HS-27A (cell line): ENCODE results near the gene GPR17.

Source experiments
- DNase-seq: peaks from one replicate; pipeline ENCODE4 v3.0.0-alpha.2; 2012; ENCODE audit warnings: low read depth, missing footprints

Gene GPR17

GRCh38 chr2:127614731-127615130 lies 31.2 kb upstream of the GPR17 start:
- DNase-seq, result no peak

- no peak for DNase-seq
Observed at GRCh38 chr2:127615511-127616166, 30.3 kb upstream of the GPR17 start.

DNA sequence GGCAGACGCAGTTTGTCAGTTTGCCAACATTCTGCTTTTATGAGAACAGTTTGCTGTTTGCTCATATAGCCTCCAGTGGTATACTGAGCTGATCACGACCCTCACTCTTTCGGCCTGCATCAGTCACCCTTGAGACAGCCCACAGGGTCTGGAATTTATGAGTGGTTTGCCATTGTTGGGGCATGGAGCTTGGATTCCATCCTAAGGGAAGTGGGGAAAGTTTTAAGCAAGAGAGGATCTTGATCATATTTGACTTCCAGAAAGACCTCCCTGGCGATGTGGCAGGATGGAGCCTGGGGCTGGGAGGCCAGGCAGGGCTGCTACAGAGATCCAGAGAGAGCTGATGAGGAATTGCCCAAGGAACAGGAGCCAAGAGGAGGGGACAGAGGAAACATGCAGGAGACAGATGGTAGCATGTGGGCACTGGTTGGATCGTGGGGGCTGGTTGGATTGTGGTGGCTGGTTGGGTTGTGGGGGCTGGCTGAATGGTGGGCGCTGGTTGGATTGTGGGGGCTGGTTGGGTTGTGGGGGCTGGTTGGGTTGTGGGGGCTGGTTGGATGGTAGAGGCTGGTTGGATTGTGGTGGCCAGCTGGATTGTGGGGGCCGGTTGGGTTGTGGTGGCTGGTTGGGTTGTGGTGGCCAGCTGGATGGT lies 27.3 kb upstream of the GPR17 start:
- DNase-seq, result no peak

DNA sequence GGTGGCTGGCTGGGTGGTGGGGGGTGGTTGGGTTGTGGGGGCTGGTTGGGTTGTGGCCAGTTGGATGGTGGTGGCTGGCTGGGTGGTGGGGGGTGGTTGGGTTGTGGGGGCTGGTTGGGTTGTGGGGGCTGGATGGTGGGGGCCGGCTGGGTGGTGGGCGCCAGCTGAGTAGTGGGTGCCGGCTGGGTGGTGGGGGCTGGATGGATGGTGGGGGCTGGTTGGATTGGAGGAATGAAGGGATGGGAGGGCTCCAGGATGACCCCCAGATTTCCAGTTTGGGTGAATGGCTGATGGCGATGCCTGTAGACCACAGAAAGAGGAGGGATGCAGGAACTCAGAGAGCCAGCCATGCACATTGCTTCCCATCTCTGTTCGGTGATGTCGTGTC lies 26.8 kb upstream of the GPR17 start:
- no peak for DNase-seq

DNA sequence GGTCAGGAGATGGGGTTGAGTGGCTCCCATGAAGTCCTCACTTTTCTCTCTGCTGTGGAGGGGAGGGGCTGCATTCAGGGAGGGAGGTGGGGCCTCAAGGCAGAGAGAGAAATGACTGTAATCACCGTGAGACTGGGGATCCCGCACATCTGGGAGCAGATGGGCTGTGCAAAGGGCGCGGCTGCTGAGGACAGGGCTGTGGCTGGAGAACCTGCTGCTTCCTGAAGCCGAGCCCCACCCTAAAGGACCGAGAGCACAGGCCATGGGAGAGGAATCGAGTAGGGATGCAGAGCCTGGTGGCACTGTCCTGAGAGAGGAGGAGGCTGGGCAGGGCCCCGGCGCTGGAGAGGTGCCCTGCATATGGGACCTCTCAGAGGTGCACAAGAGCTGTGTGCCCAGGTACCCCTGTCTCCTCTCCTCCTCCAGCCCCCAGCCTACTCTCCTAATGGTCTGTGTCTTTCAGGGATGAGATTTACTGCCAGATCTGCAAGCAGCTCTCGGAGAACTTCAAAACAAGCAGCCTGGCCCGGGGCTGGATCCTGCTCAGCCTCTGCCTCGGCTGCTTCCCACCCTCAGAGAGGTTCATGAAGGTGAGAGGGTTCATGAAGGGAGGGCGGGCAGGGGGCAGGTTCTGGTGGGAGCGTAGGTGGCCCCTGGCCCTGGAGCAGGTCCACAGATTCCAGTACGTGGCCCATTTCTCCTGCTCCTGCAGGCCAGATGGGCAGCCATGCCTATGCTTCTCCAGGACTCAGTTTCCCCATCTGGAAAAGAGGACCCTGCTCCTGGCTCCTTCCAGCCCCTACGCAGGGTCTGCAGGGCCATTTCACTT lies 25.9 kb upstream of the GPR17 start:
- no peak for DNase-seq

DNA sequence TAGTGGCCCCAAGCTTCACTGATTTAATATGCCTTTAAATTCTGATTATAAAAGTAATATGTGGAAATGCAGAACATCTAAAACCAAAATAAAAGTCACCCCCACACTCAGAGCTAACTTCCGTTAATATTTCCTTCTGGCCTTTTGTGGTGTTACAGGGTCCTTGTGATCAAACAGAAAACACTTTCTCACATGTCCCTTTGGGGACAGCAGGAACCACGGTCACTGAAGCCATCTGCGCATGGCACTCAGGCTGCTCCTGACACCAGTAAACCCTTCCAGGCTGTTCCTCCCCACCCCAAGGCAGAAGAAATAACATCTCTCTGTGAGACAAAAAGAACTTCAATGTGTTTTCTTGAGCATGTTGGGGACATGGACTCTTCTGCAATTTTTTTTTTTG lies 25.1 kb upstream of the GPR17 start:
- DNase-seq, result no peak

GRCh38 chr2:127621981-127622431 lies 23.9 kb upstream of the GPR17 start:
- DNase-seq, result no peak

- no peak for DNase-seq
Observed at GRCh38 chr2:127622561-127623387, 23.2 kb upstream of the GPR17 start.

DNA sequence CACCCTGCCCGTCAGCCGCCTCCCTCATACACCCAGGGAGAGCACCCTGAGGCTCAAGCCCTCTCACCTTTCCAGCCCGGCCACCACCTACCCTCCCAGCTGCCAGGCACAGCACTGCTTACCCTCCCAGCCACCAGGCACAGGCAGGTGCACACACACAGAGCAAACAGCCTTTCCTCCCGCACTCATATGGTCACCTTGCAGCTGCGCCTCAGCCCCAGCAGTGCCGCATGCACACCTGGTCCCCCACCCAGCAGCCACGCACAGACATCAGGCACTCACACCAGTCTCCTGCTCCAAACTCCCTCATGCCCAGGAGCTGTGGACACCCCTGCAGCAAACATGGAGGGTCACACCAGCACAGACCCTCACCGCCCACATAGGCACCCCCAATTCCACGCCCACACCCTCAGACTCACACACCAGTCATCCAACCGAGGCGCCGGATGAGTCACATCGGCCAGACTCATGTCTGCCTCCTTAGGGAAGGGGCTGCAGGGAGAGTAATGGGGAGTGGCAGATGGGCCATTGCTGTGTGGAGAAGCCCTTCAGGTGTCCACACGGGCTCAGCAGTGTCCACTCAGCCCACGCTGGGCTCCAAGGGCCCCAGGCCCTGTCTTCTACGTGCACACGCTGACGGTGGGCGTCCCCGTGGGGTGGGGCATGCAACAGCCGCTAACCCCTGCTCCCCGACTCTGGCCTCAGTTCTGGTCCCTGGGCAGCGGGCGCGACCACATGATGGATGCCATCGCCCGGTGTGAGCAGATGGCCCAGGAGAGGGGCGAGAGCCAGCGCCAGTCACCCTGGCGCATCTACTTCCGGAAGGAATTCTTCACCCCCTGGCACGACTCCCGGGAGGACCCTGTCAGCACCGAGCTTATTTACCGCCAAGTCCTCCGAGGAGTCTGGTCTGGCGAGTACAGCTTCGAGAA lies 22.3 kb upstream of the GPR17 start:
- DNase-seq, result peak; percentile 51

DNA sequence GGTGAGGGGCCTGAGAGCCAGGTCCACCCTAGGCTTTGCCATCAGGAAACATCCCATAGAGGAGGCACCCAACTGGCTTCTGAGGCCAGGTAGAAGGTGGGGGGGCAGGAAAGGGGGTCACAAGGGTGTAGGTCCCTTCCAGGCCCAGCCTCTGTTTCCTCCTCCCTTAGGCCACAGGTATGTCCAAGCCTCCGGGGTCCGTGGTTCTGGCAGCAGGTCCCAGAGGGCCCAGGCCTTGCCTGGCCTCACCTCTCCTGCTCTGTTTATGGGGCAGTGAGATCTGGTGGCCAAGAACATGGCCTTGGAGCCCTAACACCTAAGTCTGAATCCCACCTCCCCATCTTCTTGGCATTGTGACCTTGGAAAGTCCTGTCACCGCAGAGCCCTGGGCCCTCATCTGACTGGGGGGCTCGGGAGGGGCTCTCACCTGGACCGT lies 21.6 kb upstream of the GPR17 start:
- no peak for DNase-seq

DNA sequence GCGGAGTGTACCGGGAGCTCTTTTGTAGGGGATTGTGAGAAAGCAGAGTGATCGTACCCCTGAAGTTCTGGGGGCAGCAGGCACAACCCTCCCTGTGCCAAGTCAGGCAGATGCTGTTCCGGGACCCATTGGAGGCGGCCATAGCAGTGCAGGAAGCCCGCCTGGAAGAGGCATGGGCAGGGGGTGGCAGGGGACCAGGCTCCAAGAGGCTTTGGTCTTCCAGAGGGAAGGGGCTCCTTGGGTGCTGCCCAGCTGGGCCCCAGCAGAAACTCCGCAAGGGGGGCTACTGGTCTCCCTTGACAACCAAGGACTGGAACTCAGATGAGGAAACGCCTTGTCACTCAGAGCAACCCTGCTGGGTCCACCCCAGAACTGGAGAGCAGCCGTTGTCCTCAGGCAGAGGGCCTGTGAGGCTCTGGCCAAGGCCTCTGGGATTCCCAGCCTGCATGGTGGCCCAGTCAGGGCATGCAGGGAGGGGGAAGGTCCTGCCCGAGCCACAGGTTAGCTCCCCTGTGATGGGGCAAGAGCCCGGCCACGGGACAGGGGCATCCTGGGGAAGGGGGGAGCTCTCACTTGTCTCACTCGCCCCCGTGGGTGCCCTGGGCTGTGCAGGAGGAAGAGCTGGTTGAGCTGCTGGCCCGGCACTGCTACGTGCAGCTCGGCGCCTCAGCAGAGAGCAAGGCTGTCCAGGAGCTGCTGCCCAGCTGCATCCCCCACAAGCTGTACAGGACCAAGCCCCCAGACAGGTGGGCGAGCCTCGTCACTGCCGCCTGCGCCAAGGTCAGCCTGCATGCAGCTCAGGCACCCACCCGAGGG lies 21.0 kb upstream of the GPR17 start:
- DNase-seq, result no peak

GRCh38 chr2:127625572-127625951 lies 20.4 kb upstream of the GPR17 start:
- DNase-seq, result no peak

DNA sequence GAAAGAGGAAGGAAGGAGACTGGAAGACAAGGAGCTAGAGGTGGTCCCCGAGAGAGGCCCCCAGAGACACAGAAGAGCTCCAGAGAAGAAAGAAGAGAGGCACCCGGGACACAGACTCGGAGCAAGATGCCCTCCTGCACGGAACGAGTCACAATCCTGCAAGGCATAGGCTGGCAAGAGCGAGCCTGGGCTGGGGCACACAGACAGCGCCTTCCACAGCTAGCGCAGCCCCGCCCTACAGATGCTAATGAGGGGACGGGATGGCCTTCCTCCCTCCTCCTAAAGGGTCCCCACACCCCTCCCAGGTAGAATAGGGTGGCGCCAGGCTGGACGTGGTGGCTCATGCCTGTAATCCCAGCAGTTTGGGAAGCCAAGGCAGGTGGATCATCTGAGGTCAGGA lies 19.8 kb upstream of the GPR17 start:
- no peak for DNase-seq

DNA sequence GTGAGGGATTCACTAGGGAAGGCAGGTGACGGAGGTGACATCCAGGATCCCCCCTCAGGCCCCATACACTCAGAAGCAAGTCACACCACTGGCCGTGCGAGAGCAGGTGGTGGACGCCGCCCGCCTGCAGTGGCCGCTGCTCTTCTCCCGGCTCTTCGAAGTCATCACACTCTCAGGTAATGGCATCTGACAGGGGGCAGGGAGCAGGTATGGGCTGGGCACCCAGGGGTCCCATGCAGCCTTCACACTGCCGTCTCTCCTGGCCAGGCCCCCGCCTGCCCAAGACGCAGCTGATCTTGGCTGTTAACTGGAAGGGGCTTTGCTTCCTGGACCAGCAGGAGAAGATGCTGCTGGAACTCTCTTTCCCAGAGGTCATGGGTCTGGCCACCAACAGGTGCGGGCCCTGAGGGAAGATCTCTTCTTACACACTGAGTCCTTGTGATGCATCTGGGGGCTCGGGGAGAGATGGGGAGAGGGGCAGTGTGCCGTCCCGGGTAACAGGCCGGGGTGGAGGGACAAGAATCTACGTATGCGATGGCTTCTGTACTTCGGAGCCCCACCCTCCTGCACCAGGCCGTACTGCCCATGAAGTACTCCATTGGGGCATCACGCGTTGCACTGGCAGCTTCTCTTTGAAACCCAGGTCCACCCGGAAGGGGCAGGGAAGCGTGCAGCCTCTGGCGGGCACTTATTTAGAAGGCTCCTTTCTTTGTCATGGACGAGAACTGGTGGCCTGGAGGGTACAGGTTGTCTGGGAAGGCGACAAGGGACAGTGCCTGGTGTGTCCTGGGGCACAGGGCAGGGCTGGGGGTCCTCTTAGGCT lies 18.8 kb upstream of the GPR17 start:
- DNase-seq, result no peak

- no peak for DNase-seq
Observed at GRCh38 chr2:127627740-127628571, 18.0 kb upstream of the GPR17 start.

- no peak for DNase-seq
Observed at GRCh38 chr2:127628767-127629614, 17.0 kb upstream of the GPR17 start.

- DNase-seq, result no peak
Observed at GRCh38 chr2:127629637-127630036, 16.3 kb upstream of the GPR17 start.
